Esophagus muscularis mucosa (tissue), 4 donors: ENCODE measurements around the gene DPH2. TPM values are rescaled to one million over a fixed set of nuclear protein-coding genes. Genes with fewer than 3 reads are reported as not detected.

ENCODE experiments used
- DNase-seq: peaks from one replicate; pipeline ENCODE4 v3.0.0-alpha.2; 2017; ENCODE audit errors: extremely low spot score
- H3K27ac ChIP-seq, 4 donors: fragments of 200-600 bp; sonication (generic); replicated peaks in 1 of 4; 1 replicate in 3 of 4; 2 replicates in 1 of 4; pipeline ENCODE4 v1.5.1; 2016 to 2019; ENCODE audit warnings: mild to moderate bottlenecking in 1 of 4
- H3K27me3 ChIP-seq, 4 donors: fragments of 200-600 bp; sonication (generic); one replicate each; pipeline versions ENCODE4 v1.5.1 to v1.6.0; 2016 to 2019
- H3K36me3 ChIP-seq, 4 donors: fragments of 200-600 bp; sonication (generic); one replicate each; pipeline ENCODE4 v1.5.1; 2016 to 2019
- H3K4me1 ChIP-seq, 4 donors: fragments of 200-600 bp; sonication (generic); one replicate each; pipeline ENCODE4 v1.5.1; 2016 to 2019
- H3K4me3 ChIP-seq, 4 donors: fragments of 200-600 bp; sonication (generic); 1 replicate in 2 of 4; 2 replicates in 2 of 4; pipeline ENCODE4 v1.5.1; 2016 to 2019; ENCODE audit warnings: mild to moderate bottlenecking in 4 of 4, moderate library complexity in 1 of 4
- H3K9me3 ChIP-seq, 4 donors: fragments of 200-600 bp; sonication (generic); 1 replicate in 3 of 4; 2 replicates in 1 of 4; pipeline ENCODE4 v1.5.1; 2016 to 2019
- EP300 ChIP-seq: sonication (generic); formaldehyde crosslinking; IDR thresholded peaks from one replicate; pipeline ENCODE4 v1.6.1; 2017; ENCODE audit warnings: antibody characterized with exemption
- POLR2A ChIP-seq: fragments of 450-650 bp; IDR thresholded peaks from one replicate; pipeline ENCODE4 v1.6.1; 2017; ENCODE audit warnings: antibody characterized with exemption, moderate library complexity, mild to moderate bottlenecking, low read depth
- POLR2AphosphoS5 ChIP-seq, 2 donors: sonication (generic); formaldehyde crosslinking; IDR thresholded peaks; one replicate each; pipeline ENCODE4 v1.6.1; 2017; ENCODE audit warnings: antibody characterized with exemption in 2 of 2
- WGBS: methylation state at CpG from one replicate; pipeline ENCODE4 v1.1.5; 2018; 5-methylcytosine and 5-hydroxymethylcytosine counted together
- intact Hi-C: fragments of 100-400 bp; cut with DNase I; formaldehyde crosslinking; loops from one replicate; pipeline ENCODE4 v1.15.1; 2023
- total RNA-seq, 4 donors: library from RNA; depleted of rRNA; stranded (reverse); fragments of >200 nt; gene quantifications; one replicate each; pipeline versions ENCODE4 v1.1.0 to v1.2.1, GENCODE V29; 2016
- TF ChIP-seq, protein P1 (sequence below), 3 experiments: fragments of 200-600 bp in 2 of 3; fragments of 450-650 bp in 1 of 3; sonication (generic) in 2 of 3; IDR thresholded peaks; one replicate each; pipeline ENCODE4 v1.5.1; 2017 to 2019; ENCODE audit warnings: antibody characterized with exemption in 3 of 3, mild to moderate bottlenecking in 2 of 3, moderate library complexity in 1 of 3

Gene DPH2
- total RNA-seq, 4 donors from 2014 or later: 13.7 to 29.2 (median 19.2) TPM

DNA sequence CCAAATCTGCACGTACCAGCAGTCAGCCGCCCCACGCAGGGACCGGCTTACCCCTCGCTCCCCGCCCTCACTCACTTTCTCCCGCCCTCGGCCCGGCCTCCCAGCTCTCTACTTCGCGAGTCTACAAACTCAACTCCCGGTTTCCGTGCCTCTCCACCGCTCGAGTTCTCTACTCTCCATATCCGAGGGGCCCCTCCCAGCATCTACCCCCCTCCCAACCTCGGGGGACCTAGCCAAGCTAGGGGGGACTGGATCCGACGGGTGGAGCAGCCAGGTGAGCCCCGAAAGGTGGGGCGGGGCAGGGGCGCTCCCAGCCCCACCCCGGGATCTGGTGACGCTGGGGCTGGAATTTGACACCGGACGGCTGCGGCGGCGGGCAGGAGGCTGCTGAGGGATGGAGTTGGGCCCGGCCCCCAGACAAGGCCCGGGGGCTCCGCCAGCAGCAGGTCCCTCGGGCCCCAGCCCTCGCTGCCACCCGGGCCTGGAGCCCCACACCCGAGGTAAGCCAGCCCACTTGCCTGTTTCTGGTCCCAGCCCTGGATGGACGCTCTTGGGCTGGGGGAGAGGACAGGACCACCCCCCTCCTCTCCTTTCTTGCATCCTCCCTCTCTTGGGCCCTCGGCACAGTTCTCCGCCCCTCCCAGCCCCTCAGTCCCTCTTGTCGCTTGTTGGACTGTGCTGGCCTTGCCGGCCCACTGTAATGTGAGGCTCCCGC lies 36.3 kb upstream of the DPH2 start, which contains the start of gene ARTN:
ARTN (plus strand) TSS at position 416 of the 715 bp plus-strand sequence. CDS start 1,856 bp downstream, outside the sequence.
- peaks cover 0 to 18% (median 0%) of the 10 kb centered on the region in 4 donors for H3K27me3 ChIP-seq
- intact Hi-C loops: loop anchor here (10.0 kb wide), 1 partner anchor 399 kb away; the partner anchor contains the start of gene PTPRF
- 15% methylated on average over 35 of the region's 42 CpGs for WGBS
- peaks cover 0 to 12% (median 7%) of the 10 kb centered on the region in 4 donors for H3K36me3 ChIP-seq
- H3K4me1 ChIP-seq: peaks cover 17 to 44% (median 42%) of the 10 kb centered on the region in 4 donors
- peak within 1 kb of the TSS; percentile 47 to 55 (median 53) for H3K4me3 ChIP-seq
- H3K27ac ChIP-seq: peak within 1 kb of the TSS; percentile 4 to 49 (median 32)
- TF ChIP-seq EP300 (no peak), POLR2AphosphoS5 (IDR thresholded peaks at IDR 0.05) (no peak), POLR2A (no peak)
- TF ChIP-seq, protein P1, sequence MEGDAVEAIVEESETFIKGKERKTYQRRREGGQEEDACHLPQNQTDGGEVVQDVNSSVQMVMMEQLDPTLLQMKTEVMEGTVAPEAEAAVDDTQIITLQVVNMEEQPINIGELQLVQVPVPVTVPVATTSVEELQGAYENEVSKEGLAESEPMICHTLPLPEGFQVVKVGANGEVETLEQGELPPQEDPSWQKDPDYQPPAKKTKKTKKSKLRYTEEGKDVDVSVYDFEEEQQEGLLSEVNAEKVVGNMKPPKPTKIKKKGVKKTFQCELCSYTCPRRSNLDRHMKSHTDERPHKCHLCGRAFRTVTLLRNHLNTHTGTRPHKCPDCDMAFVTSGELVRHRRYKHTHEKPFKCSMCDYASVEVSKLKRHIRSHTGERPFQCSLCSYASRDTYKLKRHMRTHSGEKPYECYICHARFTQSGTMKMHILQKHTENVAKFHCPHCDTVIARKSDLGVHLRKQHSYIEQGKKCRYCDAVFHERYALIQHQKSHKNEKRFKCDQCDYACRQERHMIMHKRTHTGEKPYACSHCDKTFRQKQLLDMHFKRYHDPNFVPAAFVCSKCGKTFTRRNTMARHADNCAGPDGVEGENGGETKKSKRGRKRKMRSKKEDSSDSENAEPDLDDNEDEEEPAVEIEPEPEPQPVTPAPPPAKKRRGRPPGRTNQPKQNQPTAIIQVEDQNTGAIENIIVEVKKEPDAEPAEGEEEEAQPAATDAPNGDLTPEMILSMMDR (IDR thresholded peaks at IDR 0.05): no peak
- H3K9me3 ChIP-seq: no peaks in the 10 kb centered on the region
- DNase-seq: no peak

DNA sequence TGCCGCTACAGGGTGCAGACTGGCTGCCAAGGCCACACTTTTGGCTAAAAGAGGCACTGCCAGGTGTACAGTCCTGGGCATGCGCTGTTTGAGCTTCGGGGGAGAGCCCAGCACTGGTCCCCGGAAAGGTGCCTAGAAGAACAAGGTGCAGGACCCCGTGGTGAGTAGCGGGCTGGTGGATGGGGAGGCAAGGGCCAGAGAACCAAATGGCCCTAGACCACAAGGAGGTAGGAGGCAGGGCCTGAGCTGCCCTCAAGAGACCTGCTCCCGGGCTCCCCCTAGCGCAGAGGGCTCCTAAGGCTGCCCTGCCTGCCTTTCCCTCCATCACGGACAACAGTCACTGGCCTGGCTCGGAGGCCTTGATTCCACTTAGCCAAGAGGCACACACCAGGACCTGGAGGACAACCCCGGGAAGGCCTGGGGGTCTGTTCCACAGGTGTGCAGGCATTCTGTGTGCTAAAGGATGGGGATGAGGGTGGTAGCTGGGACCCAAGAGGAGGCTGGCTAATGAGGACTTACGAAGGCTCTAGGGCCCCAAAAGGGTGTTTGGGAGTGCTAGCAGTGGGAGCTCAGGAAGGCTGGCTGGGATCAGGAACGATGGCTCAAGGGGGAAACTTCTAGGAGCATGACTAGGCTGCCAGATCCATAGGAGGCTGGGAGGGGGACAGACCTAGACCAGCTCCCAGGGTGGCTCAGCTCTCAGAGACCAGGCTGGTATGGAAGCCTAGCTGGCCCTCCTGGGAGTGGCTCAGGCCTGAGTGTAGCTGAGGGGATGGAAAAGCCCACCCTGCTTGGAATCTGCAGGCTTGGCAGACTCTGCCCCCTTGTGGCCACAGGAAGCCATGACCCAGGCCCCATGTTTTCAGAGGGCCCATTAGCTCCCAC lies 35.5 kb upstream of the DPH2 start:
- TF ChIP-seq POLR2AphosphoS5 (IDR thresholded peaks at IDR 0.05) (no peak), EP300 (no peak), POLR2A (no peak)
- TF ChIP-seq, protein P1 (IDR thresholded peaks at IDR 0.05): peak; percentile 89 to 92 (median 90)
- Histone ChIP-seq H3K4me1 (peaks cover 20 to 44% (median 42%) of the 10 kb centered on the region in 4 donors), H3K36me3 (peaks cover 0 to 12% (median 7%) of the 10 kb centered on the region in 4 donors), H3K27me3 (peaks cover 0 to 18% (median 0%) of the 10 kb centered on the region in 4 donors), H3K4me3 (peak overlapping the region; percentile 47 to 55 (median 53)), H3K27ac (peak overlapping the region; percentile 4 to 49 (median 32)), H3K9me3 (no peaks in the 10 kb centered on the region)
- intact Hi-C loops: loop anchor here (10.0 kb wide), 1 partner anchor 400 kb away; the partner anchor contains the start of gene PTPRF
- DNase-seq: no peak
- WGBS: 41% methylated on average over 11 of the region's 13 CpGs

DNA sequence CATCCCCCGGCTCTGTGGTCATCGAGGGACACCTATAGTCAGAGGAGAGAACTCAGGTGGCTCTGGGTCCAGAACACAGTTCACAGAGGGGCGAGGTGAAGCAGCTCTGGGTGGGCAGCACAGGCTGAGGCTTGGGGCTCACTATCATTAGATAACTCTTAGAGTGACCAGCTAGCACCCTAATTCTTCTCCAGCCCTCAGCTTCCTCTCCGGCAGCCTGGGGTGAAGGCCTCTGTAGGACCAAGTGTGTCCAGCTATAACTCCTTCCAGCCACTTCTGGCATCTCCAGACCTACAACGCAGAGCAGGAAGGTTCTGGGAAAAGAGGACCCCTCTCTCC lies 34.9 kb upstream of the DPH2 start:
- H3K9me3 ChIP-seq: no peaks in the 10 kb centered on the region
- 47% methylated on average over 5 of the region's 5 CpGs for WGBS
- H3K4me1 ChIP-seq: peaks cover 20 to 44% (median 42%) of the 10 kb centered on the region in 4 donors
- H3K4me3 ChIP-seq: no peak overlapping the region
- H3K27ac ChIP-seq: peak overlapping the region in 2 of 4 donors; percentile 43 to 49
- peaks cover 0 to 11% (median 6%) of the 10 kb centered on the region in 4 donors for H3K36me3 ChIP-seq
- peaks cover 0 to 18% (median 0%) of the 10 kb centered on the region in 4 donors for H3K27me3 ChIP-seq
- TF ChIP-seq, protein P1 (IDR thresholded peaks at IDR 0.05): no peak
- no peak for TF ChIP-seq EP300
- no peak for TF ChIP-seq POLR2A
- no peak for TF ChIP-seq POLR2AphosphoS5 (IDR thresholded peaks at IDR 0.05)
- intact Hi-C loops: loop anchor here (1.0 to 10.0 kb wide), 2 partner anchors 171 to 400 kb away; partner anchors contain the start of gene PTPRF
- no peak for DNase-seq

DNA sequence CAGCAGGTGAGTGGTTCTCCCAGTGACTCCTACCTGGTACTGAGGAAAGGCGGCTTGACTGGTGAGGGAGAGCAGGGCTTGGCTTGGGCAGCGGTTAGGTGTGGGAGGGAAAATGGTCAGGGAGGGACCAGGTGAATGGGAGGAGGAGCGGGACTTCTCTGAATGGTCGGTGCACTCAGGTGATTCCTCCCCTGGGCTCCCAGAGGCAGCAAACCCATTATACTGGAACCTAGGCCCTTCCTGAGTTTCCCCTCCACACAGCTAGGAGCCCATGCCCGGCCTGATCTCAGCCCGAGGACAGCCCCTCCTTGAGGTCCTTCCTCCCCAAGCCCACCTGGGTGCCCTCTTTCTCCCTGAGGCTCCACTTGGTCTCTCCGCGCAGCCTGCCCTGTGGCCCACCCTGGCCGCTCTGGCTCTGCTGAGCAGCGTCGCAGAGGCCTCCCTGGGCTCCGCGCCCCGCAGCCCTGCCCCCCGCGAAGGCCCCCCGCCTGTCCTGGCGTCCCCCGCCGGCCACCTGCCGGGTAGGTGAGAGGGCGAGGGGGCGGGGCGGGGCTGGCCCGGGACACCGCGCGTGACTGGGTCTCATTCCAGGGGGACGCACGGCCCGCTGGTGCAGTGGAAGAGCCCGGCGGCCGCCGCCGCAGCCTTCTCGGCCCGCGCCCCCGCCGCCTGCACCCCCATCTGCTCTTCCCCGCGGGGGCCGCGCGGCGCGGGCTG lies 33.9 kb upstream of the DPH2 start:
- 27% methylated on average over 6 of the region's 48 CpGs for WGBS
- Histone ChIP-seq H3K27ac (peak overlapping the region in 3 of 4 donors; percentile 35 to 48 (median 48)), H3K36me3 (peaks cover 0 to 2% (median 0%) of the 10 kb centered on the region in 4 donors), H3K4me3 (peak overlapping the region; percentile 58 to 68 (median 59)), H3K4me1 (peaks cover 20 to 44% (median 42%) of the 10 kb centered on the region in 4 donors), H3K9me3 (no peaks in the 10 kb centered on the region), H3K27me3 (peaks cover 0 to 18% (median 0%) of the 10 kb centered on the region in 4 donors)
- DNase-seq: no peak
- intact Hi-C loops: loop anchor here (1.0 to 10.0 kb wide), 2 partner anchors 172 to 401 kb away; partner anchors contain the start of gene PTPRF
- TF ChIP-seq POLR2A (no peak), EP300 (no peak), POLR2AphosphoS5 (IDR thresholded peaks at IDR 0.05) (no peak)
- TF ChIP-seq, protein P1 (IDR thresholded peaks at IDR 0.05): no peak
